ENCODE measurements around the gene CXCR3. TPM values are rescaled to one million over a fixed set of nuclear protein-coding genes. Genes with fewer than 3 reads are reported as not detected.

Gene CXCR3
- total RNA-seq (2022; extraction: Qiagen RNA extraction; ENCODE audit: low read depth) = 0.09 to 0.19 TPM in 2 of 5 replicates, not detected in the others

DNA sequence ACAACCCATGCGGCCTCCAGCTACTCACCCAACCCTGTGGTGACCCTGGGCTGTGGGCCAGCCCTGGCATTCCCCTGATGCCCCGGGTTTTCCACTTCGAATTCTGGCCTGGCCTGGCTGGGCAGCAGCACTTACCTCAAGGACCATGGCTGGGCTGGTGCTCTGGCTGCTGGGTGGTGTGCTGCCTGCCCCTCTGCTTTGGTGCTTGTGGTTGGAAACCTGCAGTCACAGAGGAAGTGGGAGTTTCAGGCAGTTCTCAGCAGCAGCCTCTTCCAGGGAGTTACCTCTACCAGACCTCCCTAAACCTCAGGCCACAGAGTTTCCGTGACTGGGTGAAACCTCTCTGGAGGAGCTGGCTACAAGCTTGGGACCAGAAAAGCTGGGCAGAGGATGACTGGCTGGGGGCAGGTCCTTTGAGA lies at the start of gene CXCR3:
Gene CXCR3, minus strand, starts transcription at position 209 of the 419 bp plus-strand sequence. Its CDS starts 62 bp downstream, at position 147.

GRCh38 chrX:71667328-71668247 lies 49.3 kb upstream of the CXCR3 start, which contains the start of gene LOC101059915:
Gene LOC101059915, plus strand, starts transcription at chrX:71667546.

DNA sequence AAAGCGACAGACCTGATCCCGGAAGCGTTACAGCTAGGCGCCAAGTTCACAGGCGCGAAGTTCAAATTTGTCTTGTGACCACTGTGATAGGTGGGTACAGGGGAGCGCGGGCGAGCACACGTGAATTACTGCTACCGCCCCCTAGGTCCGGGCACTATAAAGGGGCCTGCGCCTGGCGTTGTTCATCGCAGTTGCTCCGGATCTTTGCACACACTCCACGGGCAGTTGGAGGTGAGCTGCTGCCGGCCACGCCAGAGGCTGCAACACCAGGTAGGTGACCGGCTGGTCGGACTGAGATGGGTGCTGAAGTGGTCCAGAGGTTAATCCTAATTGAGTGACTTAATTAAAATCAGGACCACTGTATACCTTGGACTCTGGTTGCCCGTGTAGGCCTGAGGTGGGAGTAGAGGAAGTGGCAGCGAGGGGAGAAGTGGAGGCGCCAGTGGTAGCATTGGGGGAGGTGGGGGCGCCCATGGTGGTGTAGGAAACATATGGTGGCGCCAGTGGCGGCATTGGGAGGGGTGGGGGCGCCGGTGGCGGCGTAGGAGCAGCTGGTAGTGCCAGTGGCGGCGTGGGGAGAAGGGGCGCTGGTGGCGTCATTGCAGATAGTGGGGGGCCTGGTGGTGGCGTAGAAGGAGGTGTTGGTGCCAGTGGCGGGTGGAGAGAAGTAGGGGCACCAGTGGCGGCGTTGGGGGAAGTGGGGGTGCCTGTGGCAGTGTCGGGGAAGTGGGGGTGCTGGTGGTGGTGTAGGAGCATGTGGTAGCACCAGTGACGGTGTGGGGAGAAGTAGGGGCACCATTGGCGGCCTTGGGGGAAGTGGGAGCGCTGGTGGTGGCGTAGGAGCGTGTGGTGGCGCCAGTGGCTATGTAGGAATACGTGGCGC lies 39.8 kb downstream of the CXCR3 start, which contains the start of gene GCNA:
Gene GCNA, plus strand, starts transcription at position 185 of the 883 bp plus-strand sequence. CDS start 2,385 bp downstream, outside the sequence.

Other genes starting within 250 kb of the CXCR3 start
- gene OGT, start 85.4 kb downstream of the CXCR3 start, total RNA-seq (2022; extraction: Qiagen RNA extraction; ENCODE audit: low read depth) = 22.7 to 43.8 TPM (median 36.7 TPM) in 5 replicates
- gene GCNA, start 40.1 kb downstream of the CXCR3 start, total RNA-seq (2022; extraction: Qiagen RNA extraction; ENCODE audit: low read depth) = 0.88 to 1.9 TPM (median 1.5 TPM) in 5 replicates
- gene CXorf49, start 99.8 kb upstream of the CXCR3 start, total RNA-seq (2022; extraction: Qiagen RNA extraction; ENCODE audit: low read depth) = not detected in 5 replicates
- not detected in 5 replicates for gene CXorf49B, start 144.8 kb upstream of the CXCR3 start, total RNA-seq (2022; extraction: Qiagen RNA extraction; ENCODE audit: low read depth)